GM19463 (cell line): ENCODE data around the gene RHBDF1.
"Not testable (repeated sequence)": the region's sequence is repeated elsewhere in the genome, so short reads cannot be mapped to it uniquely, and the experiment has no call there.

ENCODE experiments used
- ATAC-seq: cut with Tn5 transposase; IDR thresholded peaks from one replicate; pipeline ENCODE4 v1.9.1; 2021; ENCODE audit warnings: mild to moderate bottlenecking, moderate library complexity; ENCODE audit not compliant: unreplicated experiment

The RHBDF1 gene

GRCh38 chr16:37511-37910, 34.9 kb downstream of the RHBDF1 start:
- ATAC-seq: no peak

GRCh38 chr16:36336-36984, 36.0 kb downstream of the RHBDF1 start:
- ATAC-seq: no peak

GRCh38 chr16:35678-36305, 36.6 kb downstream of the RHBDF1 start:
- no peak for ATAC-seq

- no peak for ATAC-seq
These were observed 37.3 kb downstream of the RHBDF1 start for GRCh38 chr16:35011-35677.

GRCh38 chr16:34648-34987, 37.8 kb downstream of the RHBDF1 start:
- no peak for ATAC-seq

- ATAC-seq: no peak
These were observed 38.4 kb downstream of the RHBDF1 start for GRCh38 chr16:33877-34647.

- ATAC-seq: not testable (repeated sequence)
These were observed 39.1 kb downstream of the RHBDF1 start for GRCh38 chr16:33154-33876.

- not testable (repeated sequence) for ATAC-seq
These were observed 41.8 kb downstream of the RHBDF1 start for GRCh38 chr16:30627-31026.

GRCh38 chr16:25926-26348, 46.5 kb downstream of the RHBDF1 start:
- not testable (repeated sequence) for ATAC-seq

GRCh38 chr16:24151-24550, 48.3 kb downstream of the RHBDF1 start:
- ATAC-seq: not testable (repeated sequence)

GRCh38 chr16:20886-21285, 51.5 kb downstream of the RHBDF1 start:
- ATAC-seq: not testable (repeated sequence)

- not testable (repeated sequence) for ATAC-seq
These were observed 55.2 kb downstream of the RHBDF1 start for GRCh38 chr16:17062-17765.

- not testable (repeated sequence) for ATAC-seq
These were observed 61.7 kb downstream of the RHBDF1 start for GRCh38 chr16:10772-11171.

- no peak for ATAC-seq
These were observed 62.3 kb downstream of the RHBDF1 start for GRCh38 chr16:9903-10665.
